HG03039 (cell line): ENCODE results near the gene LRRK1.
"Not testable (repeated sequence)": the region's sequence is repeated elsewhere in the genome, so short reads cannot be mapped to it uniquely, and the experiment has no call there.

ENCODE experiments used
- ATAC-seq: cut with Tn5 transposase; IDR thresholded peaks from one replicate; pipeline ENCODE4 v1.9.1; 2021; ENCODE audit warnings: mild to moderate bottlenecking, moderate library complexity; ENCODE audit not compliant: unreplicated experiment

Gene LRRK1

DNA sequence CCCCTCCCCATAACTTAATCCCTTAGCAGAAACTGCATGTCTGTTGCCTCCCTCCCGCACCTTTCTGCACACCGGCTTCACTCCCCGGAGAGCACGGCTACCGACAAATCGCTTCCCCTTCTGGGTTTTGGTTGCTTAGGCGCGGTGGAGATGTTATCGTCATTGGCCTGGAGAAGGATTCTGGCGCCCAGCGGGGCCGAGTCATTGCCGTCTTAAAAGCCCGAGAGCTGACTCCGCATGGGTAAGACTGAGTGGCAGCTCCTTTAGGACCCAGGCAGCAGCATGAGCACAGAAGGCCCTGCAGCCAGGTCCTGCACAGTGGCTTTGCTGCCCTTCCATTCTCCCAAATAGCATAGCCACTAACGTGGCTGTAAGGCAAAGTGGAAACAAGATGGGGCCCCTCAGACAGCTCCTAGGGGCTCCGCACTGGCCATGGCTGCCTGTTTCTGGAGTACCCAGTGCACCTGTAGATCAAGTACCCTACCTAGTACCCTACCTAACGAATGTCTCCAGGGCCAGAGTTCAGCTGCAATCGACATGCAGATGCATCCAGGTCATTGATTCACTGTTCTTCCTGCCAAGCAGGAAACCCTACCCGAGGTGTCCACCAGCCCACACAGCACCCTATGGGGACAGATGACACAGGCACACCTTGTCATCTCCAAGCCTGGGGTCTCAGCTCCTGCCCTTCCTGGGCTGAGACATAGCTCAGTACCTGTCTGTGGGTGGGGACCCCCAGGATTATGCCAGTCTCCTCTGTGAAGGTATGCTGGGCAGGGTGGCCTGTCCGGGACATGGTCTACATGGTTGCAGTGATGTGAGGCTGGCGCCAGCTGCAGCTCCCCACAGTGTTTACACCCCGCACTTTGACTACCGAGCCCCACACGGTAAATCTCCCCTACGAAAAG, 147.6 kb downstream of the LRRK1 start:
- ATAC-seq = no peak

DNA sequence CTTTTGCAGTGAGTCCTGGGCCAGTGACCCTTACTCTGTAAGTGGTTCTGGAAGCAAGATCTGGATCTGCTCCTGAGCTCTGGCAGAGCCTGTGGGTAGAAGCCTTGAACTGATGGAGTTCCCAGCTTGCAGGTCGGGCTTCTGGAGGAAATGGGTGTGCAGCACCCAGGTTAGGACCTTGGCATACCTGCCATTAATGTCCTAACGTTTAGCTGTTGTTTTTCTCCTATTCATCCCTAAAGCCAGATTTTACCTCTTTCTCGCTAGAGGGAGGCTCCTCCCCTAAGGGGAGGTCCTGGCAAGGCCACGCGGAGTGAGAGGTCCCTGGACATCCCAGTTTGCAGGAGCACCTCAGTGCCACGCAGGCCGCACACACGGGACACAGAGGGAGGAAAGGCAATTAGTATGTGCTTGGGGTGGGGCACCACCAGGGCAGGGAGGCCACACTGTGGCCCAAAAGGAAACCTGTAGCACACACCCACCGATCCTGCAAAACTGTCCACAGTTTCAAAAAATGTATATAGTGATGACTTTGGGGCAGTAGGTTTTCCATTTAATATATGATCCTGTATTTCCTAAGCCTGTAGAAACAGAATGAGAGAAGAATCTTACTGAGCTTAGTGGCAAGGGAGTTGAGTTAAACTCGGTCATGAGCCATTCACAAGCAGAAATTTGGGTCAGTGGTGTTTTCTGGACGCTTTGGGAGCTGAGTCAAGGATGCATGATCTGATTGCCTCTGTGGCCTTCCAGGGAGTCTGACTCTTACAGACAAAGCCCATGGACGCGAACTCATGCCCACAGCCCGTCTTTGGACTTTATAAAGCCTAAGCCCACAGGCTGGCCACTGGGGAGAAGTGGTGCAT, 148.7 kb downstream of the LRRK1 start:
- no peak for ATAC-seq

DNA sequence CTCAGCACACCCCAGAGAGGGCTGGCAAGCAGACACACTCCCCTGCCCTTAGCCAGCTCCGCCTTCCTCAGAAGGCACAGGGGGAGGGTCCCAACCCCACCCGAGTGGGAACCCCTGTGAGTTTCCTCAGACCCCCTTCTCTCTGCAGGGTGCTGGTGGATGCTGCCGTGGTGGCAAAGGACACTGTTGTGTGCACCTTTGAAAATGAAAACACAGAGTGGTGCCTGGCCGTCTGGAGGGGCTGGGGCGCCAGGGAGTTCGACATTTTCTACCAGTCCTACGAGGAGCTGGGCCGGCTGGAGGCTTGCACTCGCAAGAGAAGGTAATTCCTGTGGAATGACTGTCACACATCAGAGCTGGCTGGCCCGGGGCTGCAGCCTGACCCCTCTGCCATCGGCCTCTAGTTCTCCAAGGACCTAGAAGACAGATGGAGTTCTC, 149.4 kb downstream of the LRRK1 start:
- no peak for ATAC-seq

DNA sequence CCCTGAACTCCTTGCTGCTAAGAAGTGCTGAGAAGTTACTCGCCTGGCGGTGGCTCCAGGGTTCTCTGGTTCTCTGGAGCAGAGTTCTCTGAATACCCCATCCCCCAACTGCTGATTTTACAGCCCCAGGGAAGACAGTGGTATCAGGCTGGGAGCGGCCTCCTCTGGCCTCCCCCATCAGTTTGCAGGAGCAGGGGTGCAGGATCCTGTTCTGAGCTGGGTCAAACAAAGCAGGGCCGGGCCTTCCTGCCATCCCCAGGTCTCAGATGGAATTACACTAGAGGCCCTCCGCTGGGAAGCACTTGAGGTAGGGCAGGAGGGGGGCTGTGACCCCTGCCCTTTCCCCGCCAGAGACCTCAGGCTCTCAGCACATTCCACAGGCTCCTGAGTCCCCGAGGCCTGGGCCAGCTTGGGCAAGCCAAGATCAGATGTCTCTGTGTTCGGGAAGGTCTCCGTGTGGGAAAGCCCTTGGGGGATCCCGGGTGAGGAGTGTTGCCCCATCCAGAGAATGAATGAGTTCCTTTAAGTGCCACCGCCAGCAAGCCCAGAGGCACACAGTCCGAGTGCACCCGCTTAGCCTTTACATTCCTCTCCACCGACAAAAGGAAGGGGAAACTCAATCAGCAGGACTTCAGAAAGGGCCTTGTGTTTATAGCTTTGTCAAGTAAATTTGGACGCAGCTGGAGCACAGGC, 149.9 kb downstream of the LRRK1 start:
- no peak for ATAC-seq

DNA sequence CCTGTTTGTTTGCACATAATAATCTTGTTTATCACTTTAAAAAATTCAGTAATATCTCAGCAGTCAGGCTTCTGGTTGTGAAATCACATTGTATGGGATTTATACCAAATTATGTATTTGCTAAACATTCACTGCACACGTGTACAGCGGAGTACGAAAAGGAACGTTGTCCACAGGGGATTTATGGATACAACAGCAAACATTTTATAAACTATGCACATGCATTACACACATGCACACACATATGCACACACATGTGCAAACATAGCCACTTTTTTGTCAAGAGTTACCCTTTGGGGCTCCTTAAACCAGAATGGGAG, 150.5 kb downstream of the LRRK1 start:
- no peak for ATAC-seq

DNA sequence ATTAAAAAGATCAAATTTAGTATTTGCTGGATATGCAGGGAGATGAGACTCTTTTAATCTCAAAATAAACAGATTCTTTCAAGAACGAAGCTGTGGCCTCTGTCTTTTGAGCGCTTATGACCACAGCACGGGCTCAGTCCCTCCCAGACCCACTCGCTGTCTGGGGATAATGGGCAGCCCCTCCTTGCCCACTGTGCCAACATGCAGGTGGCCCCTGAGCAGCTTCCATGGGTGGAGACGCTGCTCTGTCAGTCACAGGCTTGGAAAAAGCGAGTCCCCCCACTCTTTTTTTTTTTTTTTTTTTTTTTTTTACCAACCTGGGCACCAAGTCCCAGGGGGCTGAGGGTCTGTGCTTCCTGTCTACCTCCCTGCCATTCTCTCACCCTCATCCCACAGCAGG, 150.9 kb downstream of the LRRK1 start:
- ATAC-seq = no peak

DNA sequence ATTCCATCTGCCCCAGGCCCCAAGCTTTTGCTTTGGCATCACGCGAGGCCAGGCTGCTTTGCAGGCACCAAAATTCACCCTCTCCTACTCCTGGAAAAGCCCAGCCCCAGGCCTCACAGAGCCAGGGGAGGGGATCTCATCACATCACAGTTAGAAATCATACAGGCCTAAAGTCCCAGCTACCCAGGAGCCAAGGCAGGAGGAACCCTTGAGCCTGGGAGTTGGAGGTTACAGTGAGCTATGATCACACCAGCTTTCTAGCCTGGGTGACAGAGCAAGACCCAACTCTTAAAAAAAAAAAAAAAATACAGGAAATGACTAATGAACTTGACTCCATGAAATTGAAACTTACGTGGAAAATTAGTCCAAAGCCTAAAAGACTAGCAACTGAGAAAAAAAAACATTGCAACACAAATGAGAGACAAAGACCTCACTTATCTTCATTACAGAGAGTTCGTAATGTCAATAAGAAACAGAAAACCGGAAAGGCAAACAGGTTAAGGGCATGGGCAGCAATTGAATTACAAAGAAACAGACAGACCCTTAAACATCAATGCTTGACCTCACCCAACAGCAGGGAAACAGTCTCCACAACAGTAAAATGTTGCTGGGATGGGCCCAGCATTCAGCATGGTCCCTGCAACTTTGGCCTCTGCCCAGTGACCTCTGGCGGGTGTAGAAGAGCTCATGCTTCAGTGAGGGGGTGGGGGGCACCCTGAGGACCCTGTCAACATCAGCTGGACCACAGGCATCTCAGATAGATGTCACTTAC, 151.5 kb downstream of the LRRK1 start:
- no peak for ATAC-seq

DNA sequence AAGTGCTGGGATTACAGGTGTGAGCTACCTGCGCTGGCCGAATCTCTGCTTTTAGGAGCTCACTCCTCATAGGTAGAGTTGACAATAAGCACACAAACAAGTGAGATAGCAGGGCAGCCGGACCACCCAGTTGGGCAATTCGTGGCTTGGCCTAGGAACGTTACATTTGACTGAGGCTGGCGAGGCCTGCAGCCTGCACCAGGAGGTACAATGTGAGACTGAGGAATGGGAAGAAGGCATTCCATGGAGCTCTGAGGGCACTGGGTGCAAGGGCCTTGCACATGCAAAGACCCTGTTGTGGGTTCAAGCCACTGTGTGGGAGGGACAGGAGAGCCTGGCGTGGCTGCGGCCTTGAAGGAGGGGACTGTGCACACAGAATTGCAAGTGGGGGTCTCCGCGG, 152.5 kb downstream of the LRRK1 start:
- ATAC-seq = no peak

DNA sequence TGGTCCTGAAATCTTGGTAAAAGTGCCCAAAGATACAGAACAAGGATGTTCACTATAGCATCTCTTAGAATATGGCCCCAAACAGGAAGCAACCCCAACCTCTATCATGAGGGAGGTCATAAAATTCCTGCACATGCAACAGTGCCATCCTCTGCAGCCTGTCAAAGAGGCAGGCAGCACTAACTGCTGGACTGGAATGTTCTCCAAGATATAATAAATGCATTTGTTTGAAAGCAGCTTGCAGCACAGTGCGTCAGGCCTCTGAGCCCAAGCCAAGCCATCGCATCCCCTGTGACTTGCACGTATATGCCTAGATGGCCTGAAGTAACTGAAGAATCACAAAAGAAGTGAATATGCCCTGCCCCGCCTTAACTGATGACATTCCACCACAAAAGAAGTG, 153.1 kb downstream of the LRRK1 start:
- ATAC-seq = not testable (repeated sequence)

DNA sequence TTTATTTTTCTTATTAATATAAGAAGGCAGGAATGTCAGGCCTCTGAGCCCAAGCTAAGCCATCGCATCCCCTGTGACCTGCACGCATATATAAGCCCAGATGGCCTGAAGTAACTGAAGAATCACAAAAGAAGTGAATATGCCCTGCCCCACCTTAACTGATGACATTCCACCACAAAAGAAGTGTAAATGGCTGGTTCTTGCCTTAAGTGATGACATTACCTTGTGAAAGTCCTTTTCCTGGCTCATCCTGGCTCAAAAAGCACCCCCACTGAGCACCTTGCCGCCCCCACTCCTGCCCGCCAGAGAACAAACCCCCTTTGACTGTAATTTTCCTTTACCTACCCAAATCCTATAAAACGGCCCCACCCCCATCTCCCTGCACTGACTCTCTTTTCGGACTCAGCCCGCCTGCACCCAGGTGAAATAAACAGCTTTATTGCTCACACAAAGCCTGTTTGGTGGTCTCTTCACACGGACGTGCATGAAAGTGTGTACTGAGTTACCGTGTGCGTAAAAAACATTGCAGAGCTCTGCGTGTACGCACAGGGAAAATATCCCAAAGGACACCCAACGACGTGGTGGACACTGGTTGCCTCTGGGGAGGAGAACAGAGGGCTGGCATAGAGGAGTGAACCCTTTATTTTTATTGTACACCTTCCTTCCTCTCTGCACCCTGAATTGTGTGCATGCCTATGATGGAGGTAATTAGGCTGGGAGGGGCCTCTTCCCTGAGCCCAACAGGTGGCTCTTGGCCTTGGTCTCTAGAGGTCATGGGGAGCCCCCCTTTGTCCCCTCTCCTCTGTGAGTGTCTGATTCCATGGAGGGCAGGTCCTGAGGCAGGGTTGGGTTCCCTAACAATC, 158.9 kb downstream of the LRRK1 start:
- ATAC-seq = not testable (repeated sequence)

DNA sequence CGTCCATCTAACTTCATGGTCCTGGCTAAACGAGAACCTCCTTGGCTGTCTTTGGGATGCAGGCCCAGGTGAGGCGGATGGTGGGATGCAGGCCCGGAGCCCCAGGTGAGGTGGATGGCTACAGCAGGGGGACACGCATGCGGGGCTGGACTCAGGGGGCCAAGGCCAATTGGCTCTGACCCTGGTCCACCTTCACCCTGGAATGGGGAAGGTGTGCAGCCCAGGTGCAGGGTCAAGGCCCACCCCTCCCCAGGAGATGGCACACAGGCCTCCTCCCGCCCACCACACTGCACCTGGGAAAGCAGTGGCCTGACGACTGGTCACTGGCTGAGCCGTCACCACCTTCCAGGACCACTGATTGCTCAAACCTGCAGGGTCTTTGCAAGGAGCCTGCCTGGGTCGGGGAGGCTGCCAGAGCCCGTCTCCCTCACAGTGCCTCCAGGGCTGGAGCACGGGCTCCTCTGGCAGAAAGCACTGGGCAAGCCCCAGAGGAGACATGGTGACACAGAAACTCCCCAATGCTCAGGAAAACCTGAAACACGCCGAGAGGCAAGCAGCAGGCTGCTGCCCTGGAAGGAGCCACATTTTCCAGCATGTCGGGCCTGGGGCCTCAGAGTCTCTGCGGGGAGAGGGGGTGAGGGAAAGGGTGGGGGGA, 159.6 kb downstream of the LRRK1 start:
- no peak for ATAC-seq

DNA sequence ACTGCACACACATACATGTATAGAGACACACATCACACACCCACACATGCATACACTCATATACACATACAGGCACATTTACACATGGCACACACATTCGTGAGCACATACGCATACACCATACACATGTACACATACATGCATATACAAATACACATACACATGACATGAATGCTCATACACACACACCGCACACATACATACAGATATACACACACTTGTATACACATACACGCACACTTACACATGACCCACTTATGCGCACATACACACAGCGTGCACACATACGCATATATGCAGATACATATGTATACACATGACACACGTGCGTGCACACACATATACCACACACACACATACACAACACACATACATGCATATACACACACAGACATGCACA, 162.7 kb downstream of the LRRK1 start:
- ATAC-seq = no peak

DNA sequence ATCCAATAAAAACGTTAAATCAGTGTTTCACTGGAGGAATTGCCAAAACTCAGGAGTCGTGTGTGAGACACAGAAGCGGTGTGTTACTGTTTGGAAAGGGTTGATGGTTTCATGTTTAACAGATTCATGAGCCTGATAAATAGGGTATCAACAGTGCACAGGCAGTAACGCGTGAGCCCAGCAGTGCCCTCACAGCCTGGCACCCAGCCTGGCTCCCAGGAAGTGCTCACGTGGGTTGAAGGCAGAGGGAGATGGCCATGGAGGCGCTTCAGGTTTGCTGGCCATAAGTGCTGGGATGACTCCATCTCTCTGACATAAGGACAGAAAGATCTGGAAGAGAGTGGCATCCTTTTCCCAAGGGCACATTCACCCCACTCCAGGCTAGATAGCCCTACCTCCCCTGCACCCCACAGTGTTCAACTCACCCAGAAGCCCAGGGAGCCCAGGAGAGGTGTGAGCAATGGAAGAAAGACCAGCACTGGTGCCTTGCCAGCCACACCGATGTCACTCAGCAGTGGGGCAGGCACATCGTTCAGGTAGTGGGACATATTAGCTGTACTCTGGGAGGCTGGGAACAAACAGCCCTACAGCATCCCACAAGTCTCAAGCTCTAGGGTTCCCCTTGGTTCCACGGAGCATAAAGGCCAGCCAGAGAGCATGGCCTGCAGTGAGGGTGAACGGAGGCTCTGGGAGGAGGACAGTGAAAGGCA, 164.3 kb downstream of the LRRK1 start:
- no peak for ATAC-seq

DNA sequence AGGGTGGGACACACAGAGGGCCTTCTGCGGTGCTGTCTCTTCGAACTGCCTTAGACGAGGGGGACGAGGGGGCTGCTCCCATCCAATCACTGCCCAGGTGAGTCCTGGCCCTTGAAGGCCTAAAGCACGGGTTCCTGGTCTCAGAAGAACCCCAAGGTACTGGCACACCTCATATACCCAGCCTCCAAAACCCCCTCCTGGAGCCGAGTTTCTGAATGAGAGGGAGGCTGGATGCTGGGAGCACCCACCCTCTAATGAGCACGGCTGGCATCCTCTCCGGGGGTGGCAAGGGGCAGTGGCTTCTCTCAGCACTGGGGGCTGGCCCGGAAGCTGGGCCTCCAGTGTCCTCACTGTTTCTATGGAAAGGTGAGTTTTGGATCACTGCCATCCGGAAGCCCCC, 165.6 kb downstream of the LRRK1 start:
- ATAC-seq = no peak

DNA sequence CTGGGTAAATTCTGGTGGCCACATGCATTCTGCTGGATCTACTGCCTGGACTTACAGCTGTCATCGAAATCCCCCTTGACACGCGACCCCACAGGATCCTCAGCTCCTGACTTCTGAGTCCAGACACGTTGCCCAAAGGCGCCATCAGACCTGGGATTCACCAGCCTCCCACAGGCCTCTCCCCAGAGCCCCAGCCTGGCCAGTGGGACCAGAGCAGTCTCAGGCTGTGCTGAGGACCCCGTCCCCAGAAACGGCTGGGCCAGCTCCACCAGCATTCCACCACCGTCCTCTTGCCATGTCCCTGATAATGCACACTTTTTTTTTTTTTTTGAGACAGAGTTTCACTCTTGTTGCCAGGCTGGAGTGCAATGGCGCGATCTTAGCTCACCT, 166.1 kb downstream of the LRRK1 start:
- no peak for ATAC-seq

DNA sequence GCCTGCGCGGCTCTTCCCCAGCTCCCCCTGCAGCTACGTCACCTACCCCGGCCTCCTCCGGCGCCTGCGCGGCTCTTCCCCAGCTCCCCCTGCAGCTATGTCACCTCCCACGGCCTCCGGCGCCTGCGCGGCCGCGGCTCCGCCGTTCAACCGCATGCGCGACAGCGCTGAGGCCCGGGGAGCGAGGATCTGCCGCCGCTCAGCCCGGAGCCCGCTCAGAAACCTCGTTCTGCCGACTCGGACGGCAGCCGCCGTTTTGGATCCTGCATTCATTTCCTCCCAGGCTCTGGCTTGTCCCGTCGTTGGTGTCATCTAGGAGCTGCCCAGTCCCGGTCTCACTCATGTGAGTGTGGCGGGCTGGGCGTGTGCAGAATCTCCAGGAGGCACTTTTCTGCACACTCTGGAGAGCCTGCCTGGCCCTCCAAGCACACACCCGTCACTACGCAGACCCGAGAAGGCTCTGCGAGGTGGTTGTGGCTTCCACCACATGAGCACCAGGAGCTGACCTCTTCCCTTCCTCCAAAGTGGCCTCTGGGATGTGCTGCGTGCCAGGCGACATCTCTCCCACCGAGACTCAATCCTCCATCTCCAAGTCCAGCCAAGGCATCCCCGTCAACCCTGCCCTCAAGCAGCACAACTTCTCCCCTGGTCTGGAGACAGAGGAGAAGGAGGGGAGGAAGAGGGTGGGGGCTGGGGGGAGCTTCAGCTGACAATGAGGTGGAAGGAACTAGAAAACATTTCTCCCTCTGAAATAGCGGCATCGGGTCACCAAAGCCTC, 167.4 kb downstream of the LRRK1 start:
- no peak for ATAC-seq

DNA sequence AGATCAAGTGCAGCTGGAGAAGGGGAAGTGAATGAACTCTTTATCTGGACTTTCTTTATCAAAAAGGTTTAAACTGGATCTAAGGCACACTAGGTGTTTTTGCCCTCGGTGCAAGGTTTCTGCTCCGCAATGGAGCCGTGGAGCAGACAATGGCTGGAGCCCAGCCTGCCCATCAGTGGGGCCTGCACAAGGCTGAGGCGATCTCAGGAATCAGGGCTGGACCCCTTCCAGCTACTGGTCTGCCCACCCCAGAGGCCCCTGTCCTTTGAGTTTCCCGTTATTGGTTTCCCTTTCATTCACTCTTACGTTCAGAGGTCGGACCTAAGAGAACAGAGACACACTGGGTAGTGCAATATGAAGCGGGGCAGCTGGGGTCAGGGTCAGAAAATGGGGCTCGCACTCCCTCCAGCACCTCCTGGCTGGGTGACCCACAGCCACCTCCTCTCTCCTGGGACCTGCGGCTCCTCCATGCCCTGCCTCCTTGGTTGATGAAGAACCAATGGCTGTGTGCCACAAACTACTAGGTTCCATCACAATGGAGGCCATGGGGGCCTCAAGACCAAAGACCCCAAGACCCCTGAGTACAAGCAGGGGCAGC, 168.1 kb downstream of the LRRK1 start:
- ATAC-seq = no peak

DNA sequence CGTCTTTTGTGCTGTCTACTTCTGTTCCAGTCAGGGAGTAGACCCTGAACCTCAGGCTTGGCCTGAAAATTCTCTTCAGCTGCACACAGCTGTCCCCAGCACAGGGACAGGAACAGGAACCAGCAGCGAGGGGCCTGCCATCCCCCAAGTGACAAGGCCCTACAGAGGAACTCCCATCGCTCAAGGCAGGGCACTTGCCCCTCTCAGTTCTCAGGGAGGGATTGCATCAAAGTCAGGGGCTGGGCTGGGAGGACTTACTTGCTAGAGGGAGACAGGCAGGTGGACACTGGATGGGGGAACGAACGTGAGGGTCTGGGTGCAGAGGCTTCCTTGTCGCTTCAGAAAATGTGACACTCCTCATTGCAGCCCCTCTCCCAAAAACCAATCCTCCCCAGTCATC, 169.1 kb downstream of the LRRK1 start:
- ATAC-seq = no peak
